Endothelial cell of umbilical vein (primary cell): ENCODE data around the gene ZNF148. TPM values are rescaled to one million over a fixed set of nuclear protein-coding genes. Genes with fewer than 3 reads are reported as not detected.

Experiments used
- BruUV-seq: library from RNA; stranded (reverse); fragments of 400-500 nt; replicated peaks from 2 replicates; lab custom pipeline; 2021; lab: Mats Ljungman, UMichigan
- CTCF ChIA-PET: fragments of 300-600, 350-600 bp; sonication (Branson Sonifier 250); formaldehyde crosslinking; loops from one replicate; lab custom pipeline; 2021; ENCODE audit warnings: antibody characterized with exemption, inconsistent platforms; lab: Charles Lee
- POLR2A ChIA-PET: fragments of 300-600, 350-600 bp; sonication (Branson Sonifier 250); formaldehyde crosslinking; loops from one replicate; lab custom pipeline; 2021; ENCODE audit warnings: antibody characterized with exemption, inconsistent platforms; lab: Charles Lee
- DNase-seq: peaks from one replicate; pipeline ENCODE4 v3.0.0-alpha.2; 2011; ENCODE audit warnings: low read depth, low spot score
- FAIRE-seq: peaks from 2 replicates; lab custom pipeline; 2011; peaks lifted over from hg19 to GRCh38; lab: Jason Lieb, UNC
- H2AFZ ChIP-seq: 2 replicates; pipeline ENCODE4 v1.6.0; 2012; ENCODE audit warnings: low read depth, low read length, control low read depth, inconsistent platforms
- H3K27ac ChIP-seq: 2 replicates; pipeline ENCODE4 v1.5.1; 2011; ENCODE audit warnings: low read depth, mild to moderate bottlenecking, control low read depth, low read length, moderate library complexity; ENCODE audit not compliant: insufficient read depth
- H3K27me3 ChIP-seq, 2 experiments: 2 replicates each; pipeline versions ENCODE4 v1.6.0 to v1.6.1; 2011; ENCODE audit warnings: low read length in 2 of 2, mixed read lengths in 1 of 2; ENCODE audit not compliant: control insufficient read depth in 2 of 2, insufficient read depth in 2 of 2
- H3K36me3 ChIP-seq, 2 experiments: 2 replicates in 1 of 2; 3 replicates in 1 of 2; pipeline ENCODE4 v1.5.1; 2011; ENCODE audit warnings: low read length in 2 of 2, mild to moderate bottlenecking in 1 of 2, moderate library complexity in 1 of 2; ENCODE audit not compliant: control insufficient read depth in 2 of 2, insufficient read depth in 2 of 2; ENCODE audit errors: extremely low read depth in 1 of 2
- H3K4me1 ChIP-seq: 3 replicates; pipeline ENCODE4 v1.5.1; 2011; ENCODE audit warnings: mild to moderate bottlenecking, low read length; ENCODE audit not compliant: control insufficient read depth, insufficient read depth; ENCODE audit errors: extremely low read depth
- H3K4me2 ChIP-seq: 2 replicates; pipeline ENCODE4 v1.6.1; 2011; ENCODE audit warnings: low read length, control low read depth, mixed read lengths; ENCODE audit not compliant: insufficient read depth
- H3K4me3 ChIP-seq, 3 experiments: fragments of 200-600 bp in 1 of 3; sonication (generic), shearing (Covaris generic) in 1 of 3; replicated peaks in 1 of 3; 2 replicates each; pipeline ENCODE4 v1.5.1; 2011 to 2016; ENCODE audit warnings: control low read depth in 3 of 3, low read length in 3 of 3, mild to moderate bottlenecking in 2 of 3, inconsistent platforms in 1 of 3, low read depth in 1 of 3, moderate library complexity in 1 of 3; ENCODE audit not compliant: insufficient read depth in 1 of 3
- H3K79me2 ChIP-seq: 2 replicates; pipeline ENCODE4 v1.6.0; 2012; ENCODE audit warnings: low read length, inconsistent platforms; ENCODE audit not compliant: control insufficient read depth, insufficient read depth
- H3K9ac ChIP-seq: replicated peaks from 2 replicates; pipeline ENCODE3; 2011; ENCODE audit warnings: low read length, control low read depth; ENCODE audit not compliant: insufficient read depth; ENCODE audit errors: extremely low read depth
- H3K9me1 ChIP-seq: replicated peaks from 3 replicates; pipeline ENCODE4 v1.6.0; 2011; ENCODE audit warnings: mild to moderate bottlenecking, low read length; ENCODE audit not compliant: control insufficient read depth, insufficient read depth; ENCODE audit errors: extremely low read depth
- H3K9me3 ChIP-seq: replicated peaks from 2 replicates; pipeline ENCODE4 v1.5.1; 2012; ENCODE audit warnings: low read length, inconsistent platforms; ENCODE audit not compliant: control insufficient read depth, insufficient read depth
- H4K20me1 ChIP-seq: replicated peaks from 2 replicates; pipeline ENCODE3; 2011; ENCODE audit warnings: mild to moderate bottlenecking, low read length; ENCODE audit not compliant: control insufficient read depth, insufficient read depth; ENCODE audit errors: extremely low read depth
- FOS ChIP-seq: IDR thresholded peaks from 2 replicates; pipeline ENCODE4 v1.6.1; 2011; ENCODE audit warnings: mild to moderate bottlenecking, low read length, moderate library complexity, borderline replicate concordance; ENCODE audit not compliant: insufficient read depth
- GATA2 ChIP-seq: IDR thresholded peaks from 2 replicates; pipeline ENCODE4 v1.7.0; 2011; ENCODE audit warnings: low read depth, mild to moderate bottlenecking, moderate library complexity, mixed read lengths, low read length; ENCODE audit not compliant: insufficient read length, insufficient read depth
- JUN ChIP-seq: IDR thresholded peaks from 2 replicates; pipeline ENCODE4 v1.6.1; 2011; ENCODE audit warnings: borderline replicate concordance, low read depth; ENCODE audit not compliant: insufficient read length, insufficient read depth
- MYC ChIP-seq: IDR thresholded peaks from one replicate; pipeline ENCODE4 v1.6.1; 2011; ENCODE audit warnings: mild to moderate bottlenecking, low read depth, low read length
- POLR2AphosphoS5 ChIP-seq: IDR thresholded peaks from 2 replicates; pipeline ENCODE4 v1.6.1; 2012; ENCODE audit warnings: low read depth, mild to moderate bottlenecking, control low read depth, low read length, moderate library complexity; ENCODE audit not compliant: insufficient read depth
- dilution Hi-C: fragments of 300-500 bp; cut with MboI; formaldehyde crosslinking; loops from one replicate; pipeline ENCODE4 v1.15.0; 2019; ENCODE audit warnings: low sequenced_read_pairs; ENCODE audit not compliant: extremely low pct_ligation_motif_present
- intact Hi-C: fragments of 100-400 bp; cut with micrococcal nuclease; formaldehyde crosslinking; loops from one replicate; pipeline ENCODE4 v1.10.0; 2022
- polyA plus RNA-seq, 4 experiments: library from polyadenylated mRNA; depleted of rRNA in 3 of 4; stranded (reverse) in 3 of 4; unstranded in 1 of 4; fragments of >200 nt; gene quantifications; 2 replicates each; pipeline versions ENCODE4 v1.2.1 to v1.2.3, GENCODE V29; 2011 to 2012; ENCODE audit warnings: missing spikeins in 1 of 4
- total RNA-seq: library from RNA; stranded (reverse); gene quantifications from 2 replicates; pipeline ENCODE4 v1.2.3, GENCODE V29; 2021
- TF ChIP-seq, protein P1 (sequence below): IDR thresholded peaks from 2 replicates; pipeline ENCODE4 v1.6.1; 2011; ENCODE audit not compliant: insufficient read depth, insufficient read length
- TF ChIP-seq, protein P2 (sequence below), 2 donors: IDR thresholded peaks; 1 replicate in 1 of 2; 2 replicates in 1 of 2; pipeline ENCODE4 v1.5.1; 2011; ENCODE audit warnings: low read length in 2 of 2, mild to moderate bottlenecking in 2 of 2, moderate library complexity in 2 of 2, control low read depth in 1 of 2, inconsistent platforms in 1 of 2, low read depth in 1 of 2; ENCODE audit not compliant: insufficient read depth in 1 of 2; ENCODE audit errors: extremely low read depth in 1 of 2

ZNF148 gene
- total and polyA plus RNA-seq, 2 donors (not counting 3 experiments of a cell fraction or from before 2014, with no cell fraction given) = 8.0 to 41.3 TPM

DNA sequence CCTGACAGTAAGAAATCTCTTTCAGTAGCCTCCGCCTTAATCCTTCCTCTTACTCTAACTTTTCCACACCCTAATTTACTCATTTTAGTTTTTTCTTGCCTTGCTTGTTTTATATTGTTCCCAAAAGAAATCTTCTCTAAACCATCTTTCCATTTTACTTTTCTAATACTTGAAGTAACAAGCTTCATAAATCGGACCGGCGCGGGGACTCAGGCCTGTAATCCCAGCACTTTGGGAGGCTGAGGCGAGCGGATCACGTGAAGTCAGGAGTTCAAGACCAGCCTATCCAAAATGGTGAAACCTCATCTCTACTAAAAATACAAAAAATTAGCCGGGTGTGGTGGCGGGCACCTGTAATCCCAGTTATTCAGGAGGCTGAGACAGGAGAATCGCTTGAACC lies 17.3 kb downstream of the ZNF148 start:
- peaks cover 13% of the 10 kb centered on the region for H4K20me1 ChIP-seq
- no peaks in the 10 kb centered on the region for H3K36me3 ChIP-seq
- H3K27ac ChIP-seq = no peak overlapping the region
- dilution Hi-C loops = no loop called here
- no TSS peak for BruUV-seq
- peaks cover 92% of the 10 kb centered on the region for H3K79me2 ChIP-seq
- no peaks in the 10 kb centered on the region for H3K9me1 ChIP-seq
- peaks cover 3% of the 10 kb centered on the region for H3K4me1 ChIP-seq
- POLR2A ChIA-PET = no interaction called here
- H3K4me2 ChIP-seq = peak overlapping the region; percentile 66
- H3K27me3 ChIP-seq = no peaks in the 10 kb centered on the region
- H3K9me3 ChIP-seq = no peaks in the 10 kb centered on the region
- no peak overlapping the region for H2AFZ ChIP-seq
- no peak overlapping the region for H3K9ac ChIP-seq
- no peak for DNase-seq
- TF ChIP-seq, protein P1, sequence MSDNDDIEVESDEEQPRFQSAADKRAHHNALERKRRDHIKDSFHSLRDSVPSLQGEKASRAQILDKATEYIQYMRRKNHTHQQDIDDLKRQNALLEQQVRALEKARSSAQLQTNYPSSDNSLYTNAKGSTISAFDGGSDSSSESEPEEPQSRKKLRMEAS = no peak
- TF ChIP-seq POLR2AphosphoS5 (no peak), JUN (no peak), GATA2 (no peak), MYC (no peak), FOS (no peak)
- TF ChIP-seq, protein P2, sequence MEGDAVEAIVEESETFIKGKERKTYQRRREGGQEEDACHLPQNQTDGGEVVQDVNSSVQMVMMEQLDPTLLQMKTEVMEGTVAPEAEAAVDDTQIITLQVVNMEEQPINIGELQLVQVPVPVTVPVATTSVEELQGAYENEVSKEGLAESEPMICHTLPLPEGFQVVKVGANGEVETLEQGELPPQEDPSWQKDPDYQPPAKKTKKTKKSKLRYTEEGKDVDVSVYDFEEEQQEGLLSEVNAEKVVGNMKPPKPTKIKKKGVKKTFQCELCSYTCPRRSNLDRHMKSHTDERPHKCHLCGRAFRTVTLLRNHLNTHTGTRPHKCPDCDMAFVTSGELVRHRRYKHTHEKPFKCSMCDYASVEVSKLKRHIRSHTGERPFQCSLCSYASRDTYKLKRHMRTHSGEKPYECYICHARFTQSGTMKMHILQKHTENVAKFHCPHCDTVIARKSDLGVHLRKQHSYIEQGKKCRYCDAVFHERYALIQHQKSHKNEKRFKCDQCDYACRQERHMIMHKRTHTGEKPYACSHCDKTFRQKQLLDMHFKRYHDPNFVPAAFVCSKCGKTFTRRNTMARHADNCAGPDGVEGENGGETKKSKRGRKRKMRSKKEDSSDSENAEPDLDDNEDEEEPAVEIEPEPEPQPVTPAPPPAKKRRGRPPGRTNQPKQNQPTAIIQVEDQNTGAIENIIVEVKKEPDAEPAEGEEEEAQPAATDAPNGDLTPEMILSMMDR (IDR thresholded peaks at IDR 0.05; ENCODE audit: extremely low read depth in 1 of 2, insufficient read depth in 1 of 2, low read depth in 1 of 2, low read length in 2 of 2) = no peak
- H3K4me3 ChIP-seq = peak overlapping the region in 2 of 3 experiments; percentile 30 to 52
- no peak for FAIRE-seq
- intact Hi-C loops = no loop called here
- CTCF ChIA-PET = interaction anchor here (1.2 to 1.3 kb wide), 2 partner anchors 18 to 30 kb away, joined by 3 to 4 read pairs; partner anchors contain the start of gene ZNF148
